Natural killer cell (primary cell): ENCODE results near the gene CABP4. TPM values are rescaled to one million over a fixed set of nuclear protein-coding genes. Genes with fewer than 3 reads are reported as not detected.

Experiments
- ATAC-seq, 3 donors: fragments of 150-1000 bp in 2 of 3; fragments of 200-7000 bp in 1 of 3; cut with Tn5 transposase; 1 replicate in 1 of 3; 2 replicates in 2 of 3; pipeline ENCODE4 v1.10.0; 2021; ENCODE audit warnings: mild to moderate bottlenecking in 2 of 3, moderate library complexity in 2 of 3
- DNase-seq, 2 donors: peaks; one replicate each; pipeline versions ENCODE4 v3.0.0 to v3.0.0-alpha.2; 2013 to 2021; ENCODE audit warnings: mixed read lengths in 1 of 2
- H3K27ac ChIP-seq: one replicate; pipeline ENCODE4 v1.5.1; 2013; ENCODE audit warnings: mild to moderate bottlenecking, low read length
- H3K27me3 ChIP-seq: one replicate; pipeline ENCODE4 v1.6.1; 2013; ENCODE audit warnings: low read length; ENCODE audit not compliant: control insufficient read depth, insufficient read depth
- H3K36me3 ChIP-seq: one replicate; pipeline ENCODE4 v1.6.1; 2013; ENCODE audit warnings: low read length; ENCODE audit not compliant: control insufficient read depth, insufficient read depth
- H3K4me1 ChIP-seq: one replicate; pipeline ENCODE4 v1.6.1; 2013; ENCODE audit warnings: low read length; ENCODE audit not compliant: control insufficient read depth, insufficient read depth
- H3K4me3 ChIP-seq: one replicate; pipeline ENCODE4 v1.5.1; 2013; ENCODE audit warnings: low read length
- H3K9me3 ChIP-seq: one replicate; pipeline ENCODE4 v1.6.1; 2013; ENCODE audit warnings: low read length; ENCODE audit not compliant: control insufficient read depth, insufficient read depth
- H3K27ac Mint-ChIP-seq, 2 donors: one replicate each; pipeline ENCODE4 v1.8.0; 2022; ENCODE audit warnings: mild to moderate bottlenecking in 2 of 2, mixed read lengths in 2 of 2, moderate library complexity in 1 of 2
- H3K27me3 Mint-ChIP-seq, 2 donors: one replicate each; pipeline ENCODE4 v1.8.0; 2022; ENCODE audit warnings: low read depth in 2 of 2, mixed read lengths in 2 of 2
- H3K36me3 Mint-ChIP-seq: one replicate; pipeline ENCODE4 v1.8.0; 2022; ENCODE audit warnings: mixed read lengths
- H3K4me1 Mint-ChIP-seq, 2 donors: one replicate each; pipeline ENCODE4 v1.8.0; 2022; ENCODE audit warnings: mixed read lengths in 2 of 2
- H3K4me3 Mint-ChIP-seq: one replicate; pipeline ENCODE4 v1.8.0; 2022; ENCODE audit warnings: mild to moderate bottlenecking, moderate library complexity, mixed read lengths
- H3K9me3 Mint-ChIP-seq, 2 donors: one replicate each; pipeline ENCODE4 v1.8.0; 2022; ENCODE audit warnings: mixed read lengths in 2 of 2
- WGBS: methylation state at CpG from one replicate; pipeline ENCODE4 v1.1.7; 2013; ENCODE audit warnings: missing lambda C conversion rate; ENCODE audit not compliant: insufficient coverage; 5-methylcytosine and 5-hydroxymethylcytosine counted together
- intact Hi-C: fragments of 100-400 bp; cut with micrococcal nuclease; formaldehyde crosslinking; loops from one replicate; pipeline ENCODE4 v1.14.2; 2022
- total RNA-seq, 4 donors: library from RNA; stranded (reverse); fragments of 120-200 nt in 1 of 4; gene quantifications; one replicate each; pipeline versions ENCODE4 v1.2.3 to v1.2.4, GENCODE V29; 2013 to 2022
- TF ChIP-seq, protein P1 (sequence below): fragments of 200-600 bp; IDR thresholded peaks from one replicate; pipeline ENCODE4 v1.8.0; 2022; ENCODE audit warnings: antibody characterized with exemption

Gene CABP4
- total RNA-seq, 3 donors from 2014 or later (not counting 1 experiment from before 2014, with no cell fraction given), result 12.9 to 22.8 (median 21.3) TPM

DNA sequence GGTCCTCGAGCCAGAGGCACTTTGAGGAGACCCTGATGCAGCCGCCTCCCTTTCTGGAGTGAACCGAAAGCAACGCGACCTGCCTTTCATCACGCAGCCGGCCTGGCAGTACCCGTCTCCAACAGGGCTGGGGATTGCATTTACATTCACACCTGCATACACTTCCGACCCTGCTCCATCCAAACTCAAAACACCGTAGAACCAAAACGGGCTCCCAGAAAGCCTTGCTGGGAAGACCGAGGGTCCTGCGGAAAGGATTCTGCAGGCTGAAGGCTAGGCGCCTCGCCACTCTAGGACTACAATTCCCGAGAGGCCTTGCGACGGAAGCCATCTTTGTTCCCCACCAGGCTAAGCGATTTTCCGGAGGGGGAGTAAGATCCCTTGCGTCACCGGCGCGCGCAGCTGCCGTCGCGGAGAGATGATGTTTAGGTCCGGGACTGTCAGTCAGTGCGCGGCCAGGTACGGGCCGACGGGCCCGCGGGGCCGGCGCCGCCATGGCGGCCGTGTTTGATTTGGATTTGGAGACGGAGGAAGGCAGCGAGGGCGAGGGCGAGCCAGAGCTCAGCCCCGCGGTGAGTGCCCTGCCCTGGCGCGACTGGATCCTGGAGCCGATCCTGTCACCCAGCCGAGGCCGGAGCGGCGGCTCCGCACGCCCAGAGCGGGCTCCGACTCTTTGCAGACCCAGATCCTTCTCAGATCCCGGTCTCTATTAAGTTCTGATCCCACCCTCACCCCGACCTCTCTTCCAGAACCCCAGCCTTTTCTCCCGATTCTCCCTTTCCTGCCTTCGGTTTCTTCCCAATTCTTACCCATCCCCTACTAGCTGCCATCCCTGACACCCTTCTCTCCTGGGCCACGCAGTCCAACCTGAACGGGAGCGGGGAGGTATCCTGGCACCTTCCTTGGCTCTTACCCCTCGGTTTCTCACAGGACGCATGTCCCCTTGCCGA lies 26.8 kb upstream of the CABP4 start, which contains the start of gene RPS6KB2:
RPS6KB2 (plus strand) TSS at position 443 of the 950 bp plus-strand sequence; CDS start at position 495, 52 bp downstream.
- no peaks in the 10 kb centered on the region for H3K9me3 ChIP-seq
- no peaks in the 10 kb centered on the region for H3K9me3 Mint-ChIP-seq
- TF ChIP-seq, protein P1, sequence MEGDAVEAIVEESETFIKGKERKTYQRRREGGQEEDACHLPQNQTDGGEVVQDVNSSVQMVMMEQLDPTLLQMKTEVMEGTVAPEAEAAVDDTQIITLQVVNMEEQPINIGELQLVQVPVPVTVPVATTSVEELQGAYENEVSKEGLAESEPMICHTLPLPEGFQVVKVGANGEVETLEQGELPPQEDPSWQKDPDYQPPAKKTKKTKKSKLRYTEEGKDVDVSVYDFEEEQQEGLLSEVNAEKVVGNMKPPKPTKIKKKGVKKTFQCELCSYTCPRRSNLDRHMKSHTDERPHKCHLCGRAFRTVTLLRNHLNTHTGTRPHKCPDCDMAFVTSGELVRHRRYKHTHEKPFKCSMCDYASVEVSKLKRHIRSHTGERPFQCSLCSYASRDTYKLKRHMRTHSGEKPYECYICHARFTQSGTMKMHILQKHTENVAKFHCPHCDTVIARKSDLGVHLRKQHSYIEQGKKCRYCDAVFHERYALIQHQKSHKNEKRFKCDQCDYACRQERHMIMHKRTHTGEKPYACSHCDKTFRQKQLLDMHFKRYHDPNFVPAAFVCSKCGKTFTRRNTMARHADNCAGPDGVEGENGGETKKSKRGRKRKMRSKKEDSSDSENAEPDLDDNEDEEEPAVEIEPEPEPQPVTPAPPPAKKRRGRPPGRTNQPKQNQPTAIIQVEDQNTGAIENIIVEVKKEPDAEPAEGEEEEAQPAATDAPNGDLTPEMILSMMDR, result no peak
- no peaks in the 10 kb centered on the region for H3K27me3 Mint-ChIP-seq
- H3K36me3 Mint-ChIP-seq, result no peaks in the 10 kb centered on the region
- H3K27ac Mint-ChIP-seq, result peak within 1 kb of the TSS; percentile 92 to 94
- under 1% methylated on average over 68 of the region's 68 CpGs for WGBS
- H3K27ac ChIP-seq, result peak within 1 kb of the TSS; percentile 83
- intact Hi-C loops, result loop anchor here (5.0 kb wide), 1 partner anchor 34 kb away; no protein-coding TSS in a partner anchor
- peak; percentile 99 to 100 for DNase-seq
- peak; percentile 90 to 96 (median 91) for ATAC-seq
- H3K4me3 ChIP-seq, result peak within 1 kb of the TSS; percentile 74
- H3K27me3 ChIP-seq, result no peaks in the 10 kb centered on the region
- H3K4me1 Mint-ChIP-seq, result peaks cover 29 to 31% of the 10 kb centered on the region in 2 donors
- peaks cover 18% of the 10 kb centered on the region for H3K36me3 ChIP-seq
- peak within 1 kb of the TSS; percentile 93 for H3K4me3 Mint-ChIP-seq
- H3K4me1 ChIP-seq, result peaks cover 47% of the 10 kb centered on the region

DNA sequence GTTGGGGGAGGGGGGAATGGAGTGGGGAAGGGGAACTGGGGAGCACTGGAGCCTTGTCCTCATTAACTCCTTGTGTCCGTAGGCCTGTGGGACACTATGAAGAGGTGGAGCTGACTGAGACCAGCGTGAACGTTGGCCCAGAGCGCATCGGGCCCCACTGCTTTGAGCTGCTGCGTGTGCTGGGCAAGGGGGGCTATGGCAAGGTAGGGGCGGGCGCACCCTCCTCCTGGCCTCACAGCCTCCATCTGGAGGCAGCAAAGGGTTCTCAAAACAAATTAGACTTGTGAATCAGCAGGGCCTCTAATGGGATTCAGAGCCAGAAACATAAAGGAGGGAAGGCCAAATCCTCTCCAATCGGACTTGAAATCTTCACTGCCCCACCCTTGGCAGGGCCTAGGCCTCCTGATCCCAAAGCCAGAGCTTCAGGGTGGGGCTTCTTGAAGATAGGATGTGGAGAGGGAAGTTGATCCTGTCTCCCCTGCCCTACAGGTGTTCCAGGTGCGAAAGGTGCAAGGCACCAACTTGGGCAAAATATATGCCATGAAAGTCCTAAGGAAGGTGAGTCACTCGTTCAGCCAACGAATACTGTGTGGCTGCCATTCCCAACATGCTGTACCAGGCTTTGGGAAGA lies 26.0 kb upstream of the CABP4 start:
- peaks cover 18% of the 10 kb centered on the region for H3K36me3 ChIP-seq
- no peaks in the 10 kb centered on the region for H3K27me3 ChIP-seq
- Mint-ChIP-seq H3K27me3 (no peaks in the 10 kb centered on the region), H3K27ac (peak overlapping the region; percentile 92 to 94), H3K4me3 (peak overlapping the region; percentile 93), H3K4me1 (peaks cover 37 to 39% of the 10 kb centered on the region in 2 donors), H3K36me3 (no peaks in the 10 kb centered on the region), H3K9me3 (no peaks in the 10 kb centered on the region)
- ATAC-seq, result no peak
- intact Hi-C loops, result loop anchor here (5.0 kb wide), 1 partner anchor 33 kb away; no protein-coding TSS in a partner anchor
- peaks cover 55% of the 10 kb centered on the region for H3K4me1 ChIP-seq
- TF ChIP-seq, protein P1, result no peak
- WGBS, result 61% methylated on average over 12 of the region's 12 CpGs
- H3K9me3 ChIP-seq, result no peaks in the 10 kb centered on the region
- H3K27ac ChIP-seq, result peak overlapping the region; percentile 83
- no peak for DNase-seq
- H3K4me3 ChIP-seq, result peak overlapping the region; percentile 74

DNA sequence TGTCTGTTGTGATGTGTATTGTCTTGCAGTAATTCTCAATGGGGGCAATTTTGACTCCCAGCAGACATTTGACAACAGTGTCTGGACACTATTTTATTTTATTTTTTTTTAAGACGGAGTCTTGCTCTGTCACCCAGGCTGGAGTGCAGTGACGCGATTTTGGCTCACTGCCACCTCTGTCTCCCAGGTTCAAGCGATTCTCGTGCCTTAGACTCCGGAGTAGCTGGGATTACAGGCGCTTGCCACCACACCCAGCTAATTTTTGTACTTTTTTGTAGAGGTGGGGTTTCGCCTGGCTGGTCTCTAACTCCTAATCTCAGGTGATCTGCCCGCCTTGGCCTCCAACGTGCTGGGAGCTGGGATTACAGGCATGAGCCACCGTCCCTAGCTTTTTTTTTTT lies 25.4 kb upstream of the CABP4 start:
- Mint-ChIP-seq H3K4me1 (peaks cover 36 to 39% of the 10 kb centered on the region in 2 donors), H3K27ac (peak overlapping the region in 1 of 2 donors; percentile 53), H3K4me3 (peak overlapping the region; percentile 58), H3K36me3 (no peaks in the 10 kb centered on the region), H3K27me3 (no peaks in the 10 kb centered on the region), H3K9me3 (no peaks in the 10 kb centered on the region)
- no peak overlapping the region for H3K4me3 ChIP-seq
- DNase-seq (no peak), ATAC-seq (no peak)
- H3K27ac ChIP-seq, result no peak overlapping the region
- 95% methylated on average over 11 of the region's 11 CpGs for WGBS
- intact Hi-C loops, result loop anchor here (5.0 kb wide), 1 partner anchor 33 kb away; no protein-coding TSS in a partner anchor
- H3K4me1 ChIP-seq, result peaks cover 55% of the 10 kb centered on the region
- peaks cover 24% of the 10 kb centered on the region for H3K36me3 ChIP-seq
- H3K9me3 ChIP-seq, result no peaks in the 10 kb centered on the region
- H3K27me3 ChIP-seq, result no peaks in the 10 kb centered on the region
- TF ChIP-seq, protein P1, result no peak
